ENCODE measurements around the gene MEST. TPM values are rescaled to one million over a fixed set of nuclear protein-coding genes. Genes with fewer than 3 reads are reported as not detected.

Gene MEST
- total RNA-seq, 1 experiment from 2014 or later, result 44.4 TPM

GRCh38 chr7:130461272-130461671 is 30.6 kb upstream of the MEST start:
- Histone ChIP-seq H3K4me3 (ENCODE audit: low read depth in 2 of 2, low read length in 2 of 2) (no peak overlapping the region), H3K4me1 (ENCODE audit: control insufficient read depth, insufficient read depth, low read length) (no peaks in the 10 kb centered on the region), H3K27ac (ENCODE audit: low read length) (no peak overlapping the region), H3K9me3 (ENCODE audit: control insufficient read depth, insufficient read depth, low read depth, low read length) (no peaks in the 10 kb centered on the region), H3K36me3 (ENCODE audit: control insufficient read depth, insufficient read depth, low read length) (no peaks in the 10 kb centered on the region), H3K27me3 (ENCODE audit: control insufficient read depth, insufficient read depth, low read length) (no peaks in the 10 kb centered on the region; the same call in 1 of the 2 replicates)
- DNase-seq (ENCODE audit: low read depth, low spot score) (no peak), ATAC-seq (no peak)
- in situ Hi-C loops (cut with HindIII; ENCODE audit: low pct_unique_long_range_greater_than_20kb, low sequenced_read_pairs), result no loop called here
- intact Hi-C loops (cut with micrococcal nuclease; ENCODE audit: unreplicated experiment), result no loop called here
- CTCF ChIA-PET, result no interaction called here
- no TSS peak for BruUV-seq (replicated peaks)
- POLR2A ChIA-PET, result interaction anchor here (0.6 kb wide), 1 partner anchor 203 kb away, joined by 3 read pairs; no protein-coding TSS in a partner anchor
- TF ChIP-seq POLR2AphosphoS5 (IDR thresholded peaks at IDR 0.05; ENCODE audit: low read depth, low read length), result no peak
- TF ChIP-seq, protein P1, sequence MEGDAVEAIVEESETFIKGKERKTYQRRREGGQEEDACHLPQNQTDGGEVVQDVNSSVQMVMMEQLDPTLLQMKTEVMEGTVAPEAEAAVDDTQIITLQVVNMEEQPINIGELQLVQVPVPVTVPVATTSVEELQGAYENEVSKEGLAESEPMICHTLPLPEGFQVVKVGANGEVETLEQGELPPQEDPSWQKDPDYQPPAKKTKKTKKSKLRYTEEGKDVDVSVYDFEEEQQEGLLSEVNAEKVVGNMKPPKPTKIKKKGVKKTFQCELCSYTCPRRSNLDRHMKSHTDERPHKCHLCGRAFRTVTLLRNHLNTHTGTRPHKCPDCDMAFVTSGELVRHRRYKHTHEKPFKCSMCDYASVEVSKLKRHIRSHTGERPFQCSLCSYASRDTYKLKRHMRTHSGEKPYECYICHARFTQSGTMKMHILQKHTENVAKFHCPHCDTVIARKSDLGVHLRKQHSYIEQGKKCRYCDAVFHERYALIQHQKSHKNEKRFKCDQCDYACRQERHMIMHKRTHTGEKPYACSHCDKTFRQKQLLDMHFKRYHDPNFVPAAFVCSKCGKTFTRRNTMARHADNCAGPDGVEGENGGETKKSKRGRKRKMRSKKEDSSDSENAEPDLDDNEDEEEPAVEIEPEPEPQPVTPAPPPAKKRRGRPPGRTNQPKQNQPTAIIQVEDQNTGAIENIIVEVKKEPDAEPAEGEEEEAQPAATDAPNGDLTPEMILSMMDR (IDR thresholded peaks at IDR 0.05), result no peak

DNA sequence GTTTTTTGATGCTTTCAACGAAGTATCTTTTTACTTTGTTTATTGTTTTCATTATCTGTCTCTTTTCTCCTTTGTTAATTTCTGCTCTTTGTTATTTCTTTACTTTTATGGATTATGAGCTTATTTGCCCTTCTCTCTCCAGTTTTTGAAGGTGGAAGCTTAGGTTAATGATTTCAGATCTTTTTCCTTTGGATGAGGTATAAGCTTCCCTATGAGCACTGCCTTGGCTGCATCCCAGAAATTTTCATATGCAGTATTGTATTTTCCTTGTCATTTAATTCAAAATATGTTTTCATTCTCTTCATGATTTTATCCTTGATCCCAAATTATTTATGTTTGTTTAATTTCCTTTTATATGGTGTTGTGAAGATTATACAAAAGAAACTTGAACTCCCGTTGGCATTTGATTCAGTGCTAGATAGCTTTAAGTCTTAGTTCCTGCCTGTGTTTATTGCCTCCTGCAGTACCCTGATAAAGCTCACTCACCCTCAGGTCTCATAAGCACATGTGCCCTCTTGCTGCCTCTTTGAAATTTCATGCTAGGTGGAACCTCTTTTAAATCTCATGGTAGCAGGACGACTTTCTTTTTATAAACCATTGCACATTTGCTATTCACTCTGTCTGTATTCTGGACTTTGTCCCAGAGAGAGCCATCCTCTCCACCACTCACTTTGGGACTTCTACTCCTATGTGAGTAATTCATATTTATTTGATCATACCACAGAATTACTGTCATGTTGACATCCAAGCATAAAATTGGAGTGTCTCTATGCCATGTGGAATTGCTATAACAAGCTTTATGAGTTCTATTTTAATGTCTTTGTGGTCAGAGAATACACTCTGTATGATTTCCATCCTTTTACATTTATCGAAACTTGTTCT is 28.1 kb upstream of the MEST start:
- ATAC-seq, result no peak
- Histone ChIP-seq H3K9me3 (ENCODE audit: control insufficient read depth, insufficient read depth, low read depth, low read length) (no peaks in the 10 kb centered on the region), H3K4me3 (ENCODE audit: low read depth in 2 of 2, low read length in 2 of 2) (no peak overlapping the region), H3K27me3 (ENCODE audit: control insufficient read depth, insufficient read depth, low read length) (no peaks in the 10 kb centered on the region; the same call in 1 of the 2 replicates), H3K36me3 (ENCODE audit: control insufficient read depth, insufficient read depth, low read length) (no peaks in the 10 kb centered on the region), H3K27ac (ENCODE audit: low read length) (no peak overlapping the region), H3K4me1 (ENCODE audit: control insufficient read depth, insufficient read depth, low read length) (no peaks in the 10 kb centered on the region)
- in situ Hi-C loops (cut with HindIII; ENCODE audit: low pct_unique_long_range_greater_than_20kb, low sequenced_read_pairs), result no loop called here
- DNase-seq (ENCODE audit: low read depth, low spot score), result no peak
- ChIA-PET CTCF (no interaction called here), POLR2A (interaction anchor here (0.6 kb wide), 1 partner anchor 85 kb away, joined by 6 read pairs; no protein-coding TSS in a partner anchor)
- intact Hi-C loops (cut with micrococcal nuclease; ENCODE audit: unreplicated experiment), result no loop called here
- TF ChIP-seq POLR2AphosphoS5 (IDR thresholded peaks at IDR 0.05; ENCODE audit: low read depth, low read length), result no peak
- no peak for TF ChIP-seq SIN3A (IDR thresholded peaks at IDR 0.05; ENCODE audit: borderline replicate concordance, insufficient read depth, low read depth, low read length)
- no peak for TF ChIP-seq TCF7L2 (IDR thresholded peaks at IDR 0.05; ENCODE audit: low read depth, low read length)
- TF ChIP-seq, protein P1 (IDR thresholded peaks at IDR 0.05), result no peak
- TF ChIP-seq REST (IDR thresholded peaks at IDR 0.05; ENCODE audit: insufficient read depth in 1 of 2, low read depth in 2 of 2, low read length in 1 of 2), result no peak
- no TSS peak for BruUV-seq (replicated peaks)
